ENCODE measurements around the gene KCTD16.

Gene KCTD16

DNA sequence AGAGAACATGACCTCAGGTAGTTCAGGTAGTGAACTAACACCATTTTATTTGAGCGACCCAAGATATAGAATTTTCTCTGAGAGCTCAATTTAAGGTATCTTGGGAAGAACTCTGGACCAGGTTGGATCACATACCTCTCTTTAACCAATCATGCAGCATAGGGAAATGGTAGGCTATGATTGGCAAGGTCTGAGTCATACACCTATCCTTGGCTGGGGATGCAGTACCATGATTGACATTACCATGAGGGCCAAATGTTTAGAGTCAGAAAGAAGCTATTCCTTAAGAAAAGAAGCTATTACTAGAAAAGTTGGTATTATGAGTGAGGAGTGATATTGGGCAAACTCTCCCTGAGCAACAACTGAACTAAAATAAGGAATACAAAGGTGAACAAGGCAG, 258.7 kb downstream of the KCTD16 start:
- Histone ChIP-seq H3K27ac (ENCODE audit: poor library complexity, severe bottlenecking) (no peak overlapping the region), H3K4me1 (ENCODE audit: insufficient read depth, poor library complexity, severe bottlenecking) (no peaks in the 10 kb centered on the region), H3K27me3 (ENCODE audit: insufficient read depth, poor library complexity, severe bottlenecking) (no peaks in the 10 kb centered on the region), H3K36me3 (ENCODE audit: low read depth) (no peaks in the 10 kb centered on the region), H3K4me3 (ENCODE audit: severe bottlenecking) (no peak overlapping the region), H3K9me3 (ENCODE audit: severe bottlenecking) (no peaks in the 10 kb centered on the region)
- no peak for ATAC-seq (ENCODE audit: low read depth)
- TF ChIP-seq, protein P1, sequence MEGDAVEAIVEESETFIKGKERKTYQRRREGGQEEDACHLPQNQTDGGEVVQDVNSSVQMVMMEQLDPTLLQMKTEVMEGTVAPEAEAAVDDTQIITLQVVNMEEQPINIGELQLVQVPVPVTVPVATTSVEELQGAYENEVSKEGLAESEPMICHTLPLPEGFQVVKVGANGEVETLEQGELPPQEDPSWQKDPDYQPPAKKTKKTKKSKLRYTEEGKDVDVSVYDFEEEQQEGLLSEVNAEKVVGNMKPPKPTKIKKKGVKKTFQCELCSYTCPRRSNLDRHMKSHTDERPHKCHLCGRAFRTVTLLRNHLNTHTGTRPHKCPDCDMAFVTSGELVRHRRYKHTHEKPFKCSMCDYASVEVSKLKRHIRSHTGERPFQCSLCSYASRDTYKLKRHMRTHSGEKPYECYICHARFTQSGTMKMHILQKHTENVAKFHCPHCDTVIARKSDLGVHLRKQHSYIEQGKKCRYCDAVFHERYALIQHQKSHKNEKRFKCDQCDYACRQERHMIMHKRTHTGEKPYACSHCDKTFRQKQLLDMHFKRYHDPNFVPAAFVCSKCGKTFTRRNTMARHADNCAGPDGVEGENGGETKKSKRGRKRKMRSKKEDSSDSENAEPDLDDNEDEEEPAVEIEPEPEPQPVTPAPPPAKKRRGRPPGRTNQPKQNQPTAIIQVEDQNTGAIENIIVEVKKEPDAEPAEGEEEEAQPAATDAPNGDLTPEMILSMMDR (IDR thresholded peaks at IDR 0.05; ENCODE audit: poor library complexity, severe bottlenecking): no peak
- no peak for DNase-seq (ENCODE audit: low spot score)

DNA sequence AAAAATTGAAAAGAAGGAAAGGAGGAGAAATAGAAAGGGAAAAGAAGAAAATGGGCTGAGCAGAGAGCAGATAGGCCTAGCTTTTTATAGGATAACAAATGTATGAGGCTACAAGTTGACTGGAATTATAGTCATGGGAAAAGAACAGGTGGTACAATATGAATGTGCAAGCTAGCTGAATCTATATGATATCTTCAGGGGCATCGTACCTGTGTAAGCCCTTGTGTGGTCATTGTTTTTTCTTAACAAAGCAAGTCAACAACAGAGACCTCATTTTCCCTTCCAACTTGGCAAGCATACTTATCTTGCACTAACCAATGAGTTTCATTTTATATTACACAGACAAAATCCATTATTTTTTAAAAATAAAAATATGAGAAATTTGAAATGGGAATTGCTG, 259.2 kb downstream of the KCTD16 start:
- H3K4me3 ChIP-seq (ENCODE audit: severe bottlenecking): no peak overlapping the region

DNA sequence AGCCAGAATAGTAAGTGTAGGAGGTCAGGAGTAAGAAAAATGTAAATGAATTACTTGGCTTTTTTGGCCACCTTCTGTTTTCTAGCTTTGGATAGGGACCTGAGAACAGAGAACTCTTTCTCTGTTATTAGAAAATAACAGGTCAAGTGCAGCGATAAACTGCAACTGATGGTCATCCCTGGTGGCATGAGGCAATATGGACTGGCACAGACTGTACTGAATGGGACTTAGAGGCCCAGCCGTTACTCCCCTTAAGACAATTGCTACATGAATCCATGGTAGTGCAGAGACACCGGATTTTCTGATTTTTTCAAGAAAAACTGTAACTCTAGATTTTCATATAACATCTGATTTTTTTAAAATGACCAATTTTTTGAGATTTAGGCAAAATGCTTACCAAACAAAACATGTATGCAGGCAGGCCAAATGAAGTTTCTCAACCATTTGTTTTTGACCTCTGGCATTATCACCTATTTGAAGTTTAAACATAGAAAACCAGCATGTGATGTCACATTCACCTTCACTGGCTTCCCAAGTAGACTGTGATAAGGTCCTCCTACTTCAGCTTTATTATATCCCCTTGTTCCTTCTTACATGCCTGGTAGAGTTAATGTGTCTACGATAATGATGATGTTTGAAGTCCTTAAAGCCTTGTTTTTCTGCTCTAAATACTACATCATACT, 262.6 kb downstream of the KCTD16 start:
- H3K9me3 ChIP-seq (ENCODE audit: severe bottlenecking): no peaks in the 10 kb centered on the region
- ATAC-seq (ENCODE audit: low read depth) (no peak), DNase-seq (ENCODE audit: low spot score) (no peak)
- H3K27ac ChIP-seq (ENCODE audit: poor library complexity, severe bottlenecking): no peak overlapping the region
- no peaks in the 10 kb centered on the region for H3K4me1 ChIP-seq (ENCODE audit: insufficient read depth, poor library complexity, severe bottlenecking)
- TF ChIP-seq, protein P1 (IDR thresholded peaks at IDR 0.05; ENCODE audit: poor library complexity, severe bottlenecking): no peak
- H3K27me3 ChIP-seq (ENCODE audit: insufficient read depth, poor library complexity, severe bottlenecking): no peaks in the 10 kb centered on the region
- no peaks in the 10 kb centered on the region for H3K36me3 ChIP-seq (ENCODE audit: low read depth)
- H3K4me3 ChIP-seq (ENCODE audit: severe bottlenecking): no peak overlapping the region

More for the DNA sequence above, 259.2 kb downstream of the KCTD16 start:
- no peak overlapping the region for H3K27ac ChIP-seq (ENCODE audit: poor library complexity, severe bottlenecking)
- H3K27me3 ChIP-seq (ENCODE audit: insufficient read depth, poor library complexity, severe bottlenecking): no peaks in the 10 kb centered on the region
- H3K4me1 ChIP-seq (ENCODE audit: insufficient read depth, poor library complexity, severe bottlenecking): no peaks in the 10 kb centered on the region
- TF ChIP-seq, protein P1 (IDR thresholded peaks at IDR 0.05; ENCODE audit: poor library complexity, severe bottlenecking): no peak
- DNase-seq (ENCODE audit: low spot score): no peak
- H3K36me3 ChIP-seq (ENCODE audit: low read depth): no peaks in the 10 kb centered on the region
- ATAC-seq (ENCODE audit: low read depth): no peak
- H3K9me3 ChIP-seq (ENCODE audit: severe bottlenecking): no peaks in the 10 kb centered on the region

DNA sequence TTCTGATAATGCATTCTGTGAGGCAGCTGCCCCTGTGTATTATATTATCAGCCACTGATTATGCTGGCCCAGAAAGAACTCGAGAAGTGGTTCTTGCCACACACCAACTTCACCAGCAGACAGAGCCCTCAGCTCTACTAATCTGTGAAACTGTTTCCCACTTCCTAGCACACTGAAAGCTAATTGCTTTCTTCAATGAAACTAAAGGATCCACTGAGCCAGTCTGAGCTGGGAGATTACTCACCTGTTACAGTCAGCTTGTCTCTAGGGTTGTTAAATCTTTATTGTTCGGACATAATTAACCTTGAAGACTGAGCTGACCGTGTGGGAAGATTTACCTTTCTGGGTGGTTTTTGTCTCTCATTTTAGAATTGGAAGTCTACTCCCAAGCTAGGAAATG, 263.2 kb downstream of the KCTD16 start:
- Histone ChIP-seq H3K4me3 (ENCODE audit: severe bottlenecking) (no peak overlapping the region), H3K36me3 (ENCODE audit: low read depth) (no peaks in the 10 kb centered on the region)
- DNase-seq (ENCODE audit: low spot score): no peak

DNA sequence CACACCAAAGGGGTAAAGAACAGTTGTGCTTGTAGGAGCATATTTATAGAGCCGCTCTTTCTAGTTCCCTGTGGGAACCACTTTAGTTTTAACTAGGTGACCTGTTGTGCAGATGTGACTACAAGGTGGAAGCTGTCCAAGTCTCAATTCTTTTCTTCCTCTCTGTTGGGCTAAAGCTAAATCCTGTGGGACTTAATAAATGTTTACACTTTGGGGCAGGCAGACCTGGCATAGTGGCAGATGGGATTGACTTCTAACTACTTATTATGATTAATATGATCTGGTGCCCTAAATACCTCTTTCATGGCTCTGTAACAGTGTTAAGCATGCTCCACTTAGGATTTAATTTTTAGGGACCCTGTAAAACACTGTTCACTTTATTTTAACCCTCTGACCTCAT, 265.3 kb downstream of the KCTD16 start:
- Histone ChIP-seq H3K36me3 (ENCODE audit: low read depth) (no peaks in the 10 kb centered on the region), H3K4me3 (ENCODE audit: severe bottlenecking) (no peak overlapping the region), H3K27me3 (ENCODE audit: insufficient read depth, poor library complexity, severe bottlenecking) (no peaks in the 10 kb centered on the region), H3K27ac (ENCODE audit: poor library complexity, severe bottlenecking) (no peak overlapping the region), H3K4me1 (ENCODE audit: insufficient read depth, poor library complexity, severe bottlenecking) (no peaks in the 10 kb centered on the region), H3K9me3 (ENCODE audit: severe bottlenecking) (no peaks in the 10 kb centered on the region)
- TF ChIP-seq, protein P1 (IDR thresholded peaks at IDR 0.05; ENCODE audit: poor library complexity, severe bottlenecking): no peak
- ATAC-seq (ENCODE audit: low read depth) (no peak), DNase-seq (ENCODE audit: low spot score) (no peak)

More for the DNA sequence above, 263.2 kb downstream of the KCTD16 start:
- TF ChIP-seq, protein P1 (IDR thresholded peaks at IDR 0.05; ENCODE audit: poor library complexity, severe bottlenecking): no peak
- no peak for ATAC-seq (ENCODE audit: low read depth)
- Histone ChIP-seq H3K27ac (ENCODE audit: poor library complexity, severe bottlenecking) (no peak overlapping the region), H3K27me3 (ENCODE audit: insufficient read depth, poor library complexity, severe bottlenecking) (no peaks in the 10 kb centered on the region), H3K9me3 (ENCODE audit: severe bottlenecking) (no peaks in the 10 kb centered on the region), H3K4me1 (ENCODE audit: insufficient read depth, poor library complexity, severe bottlenecking) (no peaks in the 10 kb centered on the region)

All from RWPE2 (cell line).